ENCODE data around the gene IFI27L2.

The IFI27L2 gene

DNA sequence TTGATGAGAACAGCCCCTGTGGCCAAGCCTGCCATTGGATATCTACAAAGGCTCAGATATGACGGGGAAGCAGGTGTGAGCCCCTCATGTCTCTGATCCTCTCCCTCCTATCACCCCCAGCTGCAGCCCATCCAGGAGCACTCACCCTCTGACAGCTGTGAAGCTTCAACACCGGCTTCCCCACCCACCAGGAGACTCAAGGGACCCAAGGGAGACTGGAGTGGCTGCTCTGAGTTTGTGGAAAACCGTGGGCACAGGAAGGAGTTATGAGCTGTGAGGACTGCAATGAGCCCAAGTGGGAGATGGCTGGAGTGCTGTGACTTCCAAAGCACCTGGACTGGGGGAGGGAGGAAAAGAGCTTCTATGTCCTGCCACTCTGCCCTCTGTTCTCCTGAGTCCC, 7.9 kb downstream of the IFI27L2 start:
- no peak for DNase-seq

DNA sequence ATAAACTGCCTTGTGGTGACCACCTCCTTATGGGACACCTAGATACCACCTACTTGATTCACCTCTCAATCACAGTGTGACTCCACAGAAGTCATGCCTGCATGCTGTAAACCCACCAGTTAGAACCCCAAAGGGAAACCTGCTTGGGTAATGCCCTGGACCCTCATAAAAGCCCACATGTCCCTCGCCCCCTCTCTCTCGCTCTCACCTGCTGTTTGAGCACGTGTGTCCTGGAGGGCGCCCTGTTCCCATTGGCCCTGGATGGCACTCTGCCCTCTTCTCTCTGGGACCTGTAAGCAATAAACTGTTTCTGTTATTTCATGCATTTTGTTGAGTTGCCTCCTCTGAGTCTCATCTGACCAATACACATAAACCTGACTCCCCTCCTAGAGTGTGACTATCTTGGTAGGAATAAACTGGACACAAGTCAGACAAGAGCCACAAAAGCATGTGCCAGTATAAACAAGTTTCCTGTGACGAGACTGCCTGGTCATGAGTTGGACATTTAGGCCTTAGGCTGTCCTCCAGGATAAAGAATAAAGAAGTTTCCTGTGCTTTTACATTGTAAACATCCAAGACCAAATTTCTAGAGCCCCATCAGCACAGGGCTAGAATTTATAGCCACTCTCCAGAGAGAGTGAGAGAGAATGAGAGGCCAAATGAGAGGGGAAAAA, 8.6 kb downstream of the IFI27L2 start:
- no peak for DNase-seq

DNA sequence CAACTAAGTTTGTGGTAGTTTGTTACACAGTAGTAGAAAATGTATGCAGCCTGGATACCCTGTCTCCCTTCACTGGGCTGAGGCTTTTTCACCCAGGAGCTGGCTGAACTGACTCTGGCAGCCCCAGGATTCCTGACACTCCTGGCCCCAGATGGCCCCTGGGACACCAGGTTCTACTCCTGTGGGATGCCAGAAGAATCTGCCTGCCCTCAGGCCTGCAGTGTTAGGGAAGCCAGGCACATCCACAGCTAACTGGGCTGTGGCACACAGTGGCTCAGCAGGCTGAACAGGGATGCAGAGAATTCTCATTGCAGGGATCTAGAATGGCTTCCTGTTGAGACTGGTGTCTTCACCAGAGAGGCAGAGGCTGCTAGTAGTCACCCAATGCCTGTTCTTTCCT, 10.3 kb downstream of the IFI27L2 start:
- no peak for DNase-seq

DNA sequence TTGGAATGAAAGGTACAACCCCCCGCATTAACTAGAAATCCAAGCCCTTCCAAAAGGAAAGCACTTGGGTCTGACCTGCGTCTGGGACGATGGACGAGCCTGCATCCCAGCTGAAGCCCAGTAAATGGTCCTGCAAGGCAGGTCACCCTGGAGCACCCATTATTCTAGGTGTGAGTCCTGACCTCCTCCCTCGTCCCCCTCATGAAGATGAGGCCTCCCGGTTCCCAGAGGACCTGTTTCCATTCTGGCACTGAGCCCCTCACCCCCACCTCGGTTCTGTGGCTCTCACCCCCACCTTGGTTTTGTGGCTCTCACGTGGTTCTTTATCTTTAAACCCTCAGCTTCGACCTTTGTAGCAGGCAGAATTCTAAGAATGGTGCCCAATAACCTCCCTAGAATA, 11.5 kb downstream of the IFI27L2 start:
- DNase-seq: no peak

DNA sequence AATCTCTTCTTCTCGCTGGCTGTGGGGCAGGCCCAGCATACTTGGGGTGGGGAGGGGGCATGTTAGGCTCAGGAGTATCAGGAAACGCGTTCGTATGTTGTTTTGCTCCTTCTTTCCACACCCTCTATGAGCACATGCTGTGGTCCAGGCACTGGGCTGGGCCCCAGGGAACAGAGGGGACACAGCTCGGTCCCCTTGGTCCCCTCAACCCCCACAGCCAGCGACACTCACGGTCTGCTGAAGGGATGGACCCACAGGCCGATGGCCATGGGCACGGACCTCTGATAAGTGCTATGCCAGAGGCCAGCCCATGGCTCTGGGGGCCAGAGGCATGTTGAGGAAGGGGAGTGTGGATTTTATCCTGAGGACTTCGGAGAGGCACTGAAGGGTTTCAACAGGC, 12.7 kb downstream of the IFI27L2 start:
- DNase-seq: no peak

DNA sequence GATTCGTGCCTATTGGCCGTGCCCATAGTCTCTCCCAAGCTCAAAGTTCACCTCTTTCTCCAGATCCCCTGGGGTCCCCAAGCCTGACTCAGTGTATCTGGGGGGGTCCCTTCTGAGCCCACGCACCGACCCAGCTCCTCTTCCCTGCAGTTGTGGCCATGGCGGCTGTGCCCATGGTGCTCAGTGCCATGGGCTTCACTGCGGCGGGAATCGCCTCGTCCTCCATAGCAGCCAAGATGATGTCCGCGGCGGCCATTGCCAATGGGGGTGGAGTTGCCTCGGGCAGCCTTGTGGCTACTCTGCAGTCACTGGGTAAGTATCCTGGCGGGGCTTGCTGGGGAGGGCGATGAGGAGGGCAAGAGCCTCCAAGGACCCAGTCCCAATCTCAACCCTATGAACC, 13.8 kb downstream of the IFI27L2 start:
- no peak for DNase-seq

DNA sequence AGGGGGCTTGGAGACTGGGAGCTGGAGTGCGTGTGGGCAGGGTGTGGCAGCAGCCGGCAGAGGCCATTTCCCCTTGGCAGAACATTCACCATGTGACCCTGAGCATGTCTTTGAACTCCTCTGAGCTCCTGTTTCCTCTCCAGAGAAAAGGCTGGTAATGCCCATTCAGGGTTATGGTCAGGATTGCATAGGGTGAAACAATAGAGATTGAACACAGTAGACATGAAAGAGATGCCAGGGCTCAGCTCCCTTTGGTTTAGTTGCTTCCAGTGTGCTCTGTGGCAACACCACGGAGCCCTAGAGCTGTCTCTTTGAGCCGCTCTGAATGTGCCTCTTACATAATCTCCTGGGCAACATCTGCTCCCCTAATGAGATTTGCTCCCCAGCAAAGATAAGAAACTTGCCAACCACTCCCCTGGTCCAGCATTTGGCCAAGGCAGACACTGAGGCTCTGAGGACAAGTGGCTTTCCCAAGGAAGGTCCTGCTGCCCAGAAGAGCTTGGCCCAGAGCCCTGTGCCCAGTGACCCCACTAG, 14.3 kb downstream of the IFI27L2 start:
- peak; percentile 44 for DNase-seq

DNA sequence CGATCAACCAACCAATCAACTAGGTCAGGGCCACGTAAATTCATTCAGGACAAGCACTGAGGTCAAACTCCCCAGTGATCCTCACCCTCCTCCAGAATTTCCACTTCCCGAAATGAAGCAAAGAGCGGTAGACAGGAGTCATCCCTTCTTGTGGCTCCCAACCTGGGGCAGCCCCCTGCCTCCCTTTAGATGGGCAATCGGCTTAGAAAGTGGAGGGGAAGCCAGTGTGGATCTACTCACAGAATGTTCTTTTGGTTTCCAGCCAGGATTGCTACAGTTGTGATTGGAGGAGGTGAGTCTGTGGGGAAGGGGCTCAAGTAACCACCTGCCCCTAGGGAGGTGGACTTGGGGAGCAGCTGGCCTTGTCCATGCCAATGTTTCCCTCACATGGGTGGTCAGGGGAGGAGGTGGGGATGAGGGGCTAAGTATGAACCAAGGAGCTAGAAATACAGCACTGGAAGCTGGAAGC, 14.8 kb downstream of the IFI27L2 start:
- DNase-seq: no peak

DNA sequence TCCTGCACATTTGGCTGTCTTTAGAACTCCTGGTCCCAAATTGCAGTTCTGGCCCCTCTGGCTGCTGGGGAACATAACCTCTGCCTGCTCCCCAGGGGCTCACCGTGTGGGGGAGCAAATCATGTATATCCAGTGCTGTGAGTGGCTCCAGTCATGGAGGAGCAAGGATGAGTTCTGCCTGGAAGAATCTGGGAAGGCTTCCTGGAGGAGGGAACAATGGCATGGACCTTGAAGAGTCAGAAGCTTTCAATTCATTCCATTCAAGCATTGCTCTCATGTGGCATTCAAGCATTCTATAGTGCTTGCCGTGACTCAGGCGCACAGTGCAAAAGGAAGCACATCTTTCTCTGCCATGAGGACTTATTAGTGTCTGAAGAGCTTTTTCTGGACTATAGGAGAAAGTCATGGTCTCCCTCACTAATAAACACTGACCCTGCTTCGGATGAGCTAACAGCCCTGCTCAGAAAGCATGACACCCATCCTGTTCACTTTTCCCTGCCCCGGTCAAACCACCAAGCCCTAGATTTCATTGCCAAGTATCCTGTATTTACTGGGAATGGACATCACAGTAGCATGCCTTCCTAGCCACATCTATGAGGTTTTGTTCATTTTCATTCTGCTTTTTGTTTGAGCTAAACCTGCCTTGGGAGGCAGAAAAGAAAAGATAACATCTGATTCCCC, 15.4 kb downstream of the IFI27L2 start:
- DNase-seq: no peak

DNA sequence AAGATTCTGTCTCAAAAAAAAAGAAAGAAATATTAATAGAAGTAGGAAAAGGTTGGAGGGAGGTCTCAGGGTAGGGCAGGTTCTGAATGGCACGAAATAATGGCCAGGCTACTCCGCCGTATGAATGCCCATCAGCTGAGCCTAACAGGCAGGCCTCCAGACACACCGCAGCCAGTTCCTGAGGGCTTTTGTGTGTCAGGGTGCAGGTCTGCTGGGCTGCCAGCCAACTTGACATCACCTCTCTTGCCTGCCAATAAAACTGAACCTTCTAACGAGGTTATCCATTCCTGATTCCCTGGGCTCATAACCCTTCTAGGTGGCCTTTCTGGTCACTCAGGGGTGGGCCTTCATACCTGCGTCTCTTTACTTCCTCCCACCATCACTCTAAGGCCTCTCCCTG, 15.9 kb downstream of the IFI27L2 start:
- peak; percentile 39 for DNase-seq

DNA sequence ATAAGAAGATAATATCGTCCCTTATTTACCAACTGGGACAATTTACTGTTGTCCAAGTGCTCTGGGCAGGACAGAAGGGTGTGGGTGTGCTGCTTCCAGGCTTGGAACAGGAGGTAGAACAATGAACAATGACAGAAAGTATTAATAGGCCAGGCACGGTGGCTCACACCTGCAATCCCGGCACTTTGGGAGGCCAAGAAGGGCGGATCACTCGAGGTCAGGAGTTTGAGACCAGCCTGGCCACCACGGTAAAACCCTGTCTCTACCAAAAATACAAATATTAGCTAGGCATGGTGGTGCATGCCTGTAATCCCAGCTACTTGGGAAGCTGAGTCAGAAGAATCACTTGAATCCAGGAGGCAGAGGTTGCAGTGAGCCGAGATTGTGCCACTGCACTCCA, 16.3 kb downstream of the IFI27L2 start:
- DNase-seq: no peak

DNA sequence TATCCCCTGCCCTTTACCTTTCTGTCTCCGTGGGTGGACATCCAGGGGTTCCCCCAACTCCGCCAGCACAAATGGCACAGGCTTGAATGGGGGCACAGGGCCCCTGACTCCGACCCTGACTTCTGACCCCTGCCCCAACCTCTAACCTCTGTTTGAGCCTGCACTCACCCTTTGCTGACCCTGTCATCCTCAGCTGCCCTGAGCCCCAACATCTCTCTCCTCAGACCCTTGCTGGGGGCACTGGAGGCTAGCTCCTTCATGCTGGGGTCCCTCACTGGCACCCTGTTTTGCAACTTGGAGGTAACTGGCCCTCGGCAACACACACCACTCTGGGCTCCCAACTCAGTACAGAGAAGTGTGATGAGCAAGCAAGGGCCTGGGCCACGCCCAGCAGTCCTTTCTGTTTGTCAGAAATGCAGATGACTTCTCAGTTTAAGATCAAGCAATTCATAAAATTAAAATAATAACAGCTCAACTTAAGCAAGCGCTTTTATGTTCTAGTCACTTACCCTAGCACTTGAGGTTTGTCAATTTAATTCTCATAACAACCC, 16.8 kb downstream of the IFI27L2 start:
- no peak for DNase-seq

DNA sequence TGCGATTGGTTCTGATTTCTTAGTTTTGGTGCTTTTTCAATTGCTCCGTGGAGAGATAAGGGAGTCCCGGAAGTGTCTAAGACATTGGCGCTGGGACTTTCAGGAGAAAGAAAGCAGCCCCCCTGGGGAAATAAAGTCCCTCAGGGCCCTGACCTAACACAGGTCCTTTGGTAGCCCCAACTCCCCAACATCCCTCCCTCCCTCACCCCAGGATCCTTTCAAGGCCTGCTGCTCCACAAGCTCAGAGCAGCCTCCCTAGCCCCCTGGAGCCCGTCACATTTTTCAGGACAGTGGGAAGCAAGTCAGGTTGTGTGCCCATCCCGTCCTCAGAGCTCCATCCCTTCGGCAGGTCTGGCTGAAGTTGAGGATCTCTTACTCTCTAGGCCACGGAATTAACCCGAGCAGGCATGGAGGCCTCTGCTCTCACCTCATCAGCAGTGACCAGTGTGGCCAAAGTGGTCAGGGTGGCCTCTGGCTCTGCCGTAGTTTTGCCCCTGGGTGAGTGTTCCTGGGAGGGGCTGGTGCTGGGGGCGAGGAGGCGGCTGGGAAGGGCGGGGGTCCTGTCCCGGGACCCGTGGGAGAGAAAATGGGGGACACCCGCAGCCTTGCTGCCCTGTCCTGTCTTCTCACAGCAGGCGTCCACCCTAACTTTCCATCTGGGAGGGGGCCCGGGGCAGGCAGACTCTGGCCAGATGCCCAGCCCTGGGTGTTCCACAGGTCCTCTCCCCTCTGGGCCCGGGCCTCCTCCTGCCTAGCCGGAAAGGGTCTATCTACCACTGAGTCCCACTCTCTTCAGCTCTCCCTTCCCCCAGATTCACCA, 17.9 kb downstream of the IFI27L2 start:
- DNase-seq: no peak

DNA sequence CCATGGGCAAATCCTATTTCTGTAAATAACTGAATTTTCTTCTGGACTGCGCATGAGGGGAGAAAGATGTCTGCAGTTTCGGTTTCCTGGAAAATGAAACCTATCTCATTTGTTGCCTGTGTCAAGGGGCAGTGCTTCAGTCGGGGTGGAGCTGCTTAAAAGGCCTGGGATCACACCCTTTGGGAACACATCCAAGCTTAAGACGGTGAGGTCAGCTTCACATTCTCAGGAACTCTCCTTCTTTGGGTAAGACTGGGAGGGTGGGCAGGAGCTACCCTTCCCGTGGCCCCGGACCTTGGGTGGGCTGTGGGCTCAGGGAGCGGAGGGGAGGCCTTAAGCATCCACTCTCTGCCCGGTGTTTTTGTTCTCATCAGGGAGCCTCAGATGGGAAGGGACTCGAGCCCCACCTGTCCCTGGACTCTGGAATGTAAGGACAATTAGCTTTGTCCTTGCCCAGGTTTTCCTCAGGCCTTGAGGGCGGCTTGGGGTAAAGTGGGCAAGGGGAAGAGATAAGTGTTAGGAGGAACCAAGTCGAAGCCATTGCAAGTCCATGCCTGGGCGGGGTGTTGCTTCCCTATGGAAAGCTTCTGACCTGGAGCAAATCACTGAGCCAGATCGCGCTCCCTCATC, 18.7 kb downstream of the IFI27L2 start, which contains the start of gene IFI27:
Gene IFI27 (plus strand): TSS at position 185 of the 630 bp plus-strand sequence.
- DNase-seq: no peak

DNA sequence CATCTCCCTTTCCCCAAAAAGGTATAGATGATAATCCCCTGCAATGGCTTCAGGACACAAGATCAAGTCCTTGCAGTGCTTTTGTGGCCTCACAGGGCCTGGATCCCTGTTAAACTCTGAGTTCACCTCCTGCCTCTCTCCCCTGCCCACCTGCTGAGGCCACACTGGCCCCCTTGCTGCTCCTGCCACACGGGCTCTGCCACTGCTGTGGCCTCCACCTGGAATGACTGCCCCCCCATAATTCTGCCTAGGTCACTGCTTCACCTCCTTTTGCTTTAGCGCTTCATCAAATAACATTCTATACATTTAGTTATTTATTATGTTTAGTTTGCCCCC, 19.5 kb downstream of the IFI27L2 start:
- no peak for DNase-seq

DNA sequence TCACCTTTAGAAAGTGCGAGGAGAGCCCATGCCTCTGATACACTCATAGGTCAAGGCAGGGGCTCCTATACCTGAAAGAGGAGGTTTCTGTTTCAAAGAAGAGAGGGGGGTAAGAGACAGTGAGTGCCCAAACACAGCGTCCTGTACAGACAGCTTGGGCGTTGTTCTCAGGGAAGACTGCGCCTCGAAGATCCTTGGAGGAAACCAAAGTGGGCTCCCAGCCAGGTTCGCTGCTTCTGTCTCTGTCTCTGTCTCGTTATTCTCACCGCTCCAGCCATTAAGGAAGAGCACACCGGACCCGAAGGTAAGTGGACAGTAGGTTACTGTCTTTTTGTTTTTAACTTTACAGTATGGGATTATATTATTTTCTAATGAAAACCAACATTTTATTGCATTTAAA, 24.7 kb downstream of the IFI27L2 start:
- DNase-seq: no peak

DNA sequence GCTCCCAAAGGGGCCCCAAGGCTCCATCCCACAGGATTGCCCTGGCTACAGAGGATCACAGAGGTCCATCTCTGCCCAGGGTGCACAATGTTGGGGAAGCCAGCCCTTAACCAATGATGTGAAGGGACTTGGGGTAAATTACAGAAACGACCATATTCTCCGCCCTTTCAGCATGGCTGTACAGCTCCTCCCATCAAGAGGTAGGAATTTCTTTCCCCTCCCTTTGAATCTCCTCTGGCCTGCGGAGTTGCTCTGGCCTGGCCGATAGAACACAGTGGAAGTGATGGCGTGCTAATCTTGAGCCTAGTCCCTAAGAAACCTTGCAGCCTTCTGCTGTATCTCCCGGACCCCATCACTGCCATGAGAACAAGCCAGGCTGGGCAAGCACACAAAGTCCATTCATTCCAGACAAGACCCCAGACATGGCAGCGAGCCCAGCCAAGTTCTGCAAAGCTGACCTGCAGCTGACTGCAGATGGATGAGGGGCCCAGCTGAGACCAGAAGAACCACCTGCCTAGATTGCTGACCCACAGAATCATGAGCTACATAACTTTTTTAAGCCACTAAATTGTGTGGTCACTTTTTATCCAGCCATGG, 25.8 kb downstream of the IFI27L2 start:
- no peak for DNase-seq

DNA sequence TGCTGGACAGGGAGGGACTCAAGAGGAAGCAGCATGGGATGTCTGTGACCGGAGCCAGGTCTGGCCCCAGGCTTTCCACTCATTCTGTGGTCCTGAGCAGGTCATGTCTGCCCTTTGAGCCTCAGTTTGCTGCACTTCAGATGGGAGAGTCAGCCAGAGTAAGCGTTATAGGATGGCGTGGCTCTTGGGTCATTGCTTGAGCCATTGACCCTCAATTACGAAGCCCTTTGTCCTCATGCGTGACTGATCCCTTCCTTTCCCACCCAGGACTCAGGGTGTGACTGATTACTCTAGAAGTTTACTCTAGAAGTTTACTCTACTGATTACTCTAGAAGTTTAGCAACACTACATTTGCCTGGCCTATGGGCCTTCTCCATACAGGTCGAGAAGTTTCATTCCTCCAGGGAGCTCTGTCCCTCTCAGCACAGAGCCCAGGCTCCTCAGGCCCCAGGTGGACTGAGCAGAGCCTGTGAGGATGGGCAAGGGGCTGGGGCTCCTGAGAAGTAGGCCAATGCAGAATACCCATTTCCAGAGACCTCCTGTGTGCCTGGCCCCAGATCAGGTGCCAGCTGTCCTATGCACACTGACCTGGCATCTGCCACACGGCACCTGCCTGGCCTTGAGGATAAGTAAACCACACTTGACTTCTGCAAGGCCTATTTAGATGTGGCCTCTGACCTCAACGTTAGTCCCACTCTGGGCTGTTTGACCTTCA, 26.5 kb downstream of the IFI27L2 start:
- DNase-seq: no peak

DNA sequence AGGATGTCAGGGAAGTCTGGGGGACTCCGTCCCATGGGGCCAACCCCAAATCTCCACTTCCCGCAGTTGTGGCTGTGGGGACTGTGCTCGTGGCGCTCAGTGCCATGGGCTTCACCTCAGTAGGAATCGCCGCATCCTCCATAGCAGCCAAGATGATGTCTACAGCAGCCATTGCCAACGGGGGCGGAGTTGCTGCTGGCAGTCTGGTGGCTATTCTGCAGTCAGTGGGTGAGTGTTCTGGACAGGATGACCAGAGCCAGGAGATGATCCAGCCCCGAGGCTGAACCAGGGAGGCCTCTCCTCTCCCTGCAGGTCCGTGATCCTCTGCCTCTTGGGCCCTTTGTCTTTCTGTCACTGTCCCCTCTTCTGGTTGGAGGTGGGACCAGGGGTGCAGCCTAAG, 27.7 kb downstream of the IFI27L2 start:
- DNase-seq: no peak

DNA sequence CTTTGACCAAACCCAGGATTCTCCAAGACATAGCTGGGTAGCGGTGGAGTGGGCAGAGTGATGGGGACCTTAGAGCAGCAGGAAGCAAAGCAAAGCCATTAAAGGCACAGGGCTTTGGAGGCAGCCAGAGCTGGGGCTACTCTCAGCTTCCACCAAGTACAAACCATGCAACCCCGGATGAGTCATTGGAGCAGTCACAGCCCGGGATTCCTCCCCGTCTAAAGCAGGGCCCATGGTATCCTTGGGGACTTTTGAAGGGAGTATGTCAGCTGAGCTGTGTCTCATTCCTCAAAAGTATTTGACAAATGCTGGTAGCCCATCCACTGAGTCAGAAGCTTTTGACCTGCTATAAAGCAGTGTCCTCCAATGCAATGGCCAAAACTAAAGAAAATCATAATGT, 28.6 kb downstream of the IFI27L2 start:
- no peak for DNase-seq

DNA sequence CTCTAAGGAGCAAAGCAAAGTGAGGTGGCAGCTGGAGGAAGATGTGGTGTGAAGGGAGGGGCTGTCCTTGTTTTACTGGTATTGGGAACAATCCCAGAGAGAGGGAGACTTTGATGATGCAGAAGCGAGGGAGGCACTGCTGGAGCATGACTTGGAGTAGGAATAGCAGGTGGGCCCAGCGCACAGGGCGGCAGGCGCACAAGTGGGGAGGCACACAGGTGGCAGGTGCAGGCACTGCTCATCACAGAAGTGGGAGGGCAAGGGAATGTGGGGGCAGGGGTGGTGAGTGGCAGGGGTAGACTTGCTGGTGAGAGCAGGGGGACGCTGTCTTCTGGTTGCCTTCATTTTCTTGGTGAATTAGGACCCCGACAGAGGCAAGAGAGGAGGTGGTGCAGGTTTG, 30.4 kb downstream of the IFI27L2 start:
- DNase-seq: no peak
